Measurements from ENCODE around the gene EXD3. TPM values are rescaled to one million over a fixed set of nuclear protein-coding genes. Genes with fewer than 3 reads are reported as not detected.
A peak's percentile ranks its signal among the peaks of the same experiment; 100 is the strongest.

Gene EXD3
- total RNA-seq, 4 donors from 2014 or later = 13.8 to 25.7 (median 17.7) TPM

DNA sequence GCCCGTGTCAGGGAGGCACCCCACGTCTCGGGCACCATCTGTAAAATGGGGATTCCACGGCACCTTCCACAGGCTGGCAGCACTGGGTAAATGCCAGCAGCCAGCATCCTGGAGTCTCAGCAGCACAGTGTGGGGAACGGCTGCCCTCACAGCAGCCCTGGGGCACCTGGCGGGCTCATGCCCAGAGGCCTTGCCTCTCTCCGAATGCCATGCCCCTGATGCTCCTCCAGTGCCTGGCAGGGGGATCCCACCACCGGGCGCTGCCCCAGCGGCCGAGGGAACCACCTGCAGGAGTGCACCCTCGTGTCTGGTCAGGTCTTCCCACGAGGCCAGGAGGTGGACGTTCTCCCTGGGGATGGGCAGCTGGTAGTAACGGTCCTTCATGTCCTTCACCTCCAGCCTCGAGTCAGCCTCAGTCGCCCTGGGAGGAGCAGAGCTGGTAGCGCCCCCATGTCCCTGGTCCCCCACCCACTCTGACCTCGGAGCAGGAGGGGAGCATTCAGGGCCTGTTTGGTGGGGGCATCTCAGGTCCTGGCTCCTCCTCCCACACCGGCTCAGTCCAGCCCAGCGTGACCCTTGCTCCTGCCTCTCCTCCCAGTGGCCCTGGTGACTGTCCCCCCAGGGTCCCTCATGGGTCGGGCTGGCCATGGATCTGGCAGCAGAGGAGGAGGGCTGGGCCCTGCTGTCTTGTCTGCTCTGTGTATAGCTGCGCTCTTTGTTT is 71.0 kb downstream of the EXD3 start:
- TF ChIP-seq POLR2A (IDR thresholded peaks at IDR 0.05) = no peak
- TF ChIP-seq, protein P1, sequence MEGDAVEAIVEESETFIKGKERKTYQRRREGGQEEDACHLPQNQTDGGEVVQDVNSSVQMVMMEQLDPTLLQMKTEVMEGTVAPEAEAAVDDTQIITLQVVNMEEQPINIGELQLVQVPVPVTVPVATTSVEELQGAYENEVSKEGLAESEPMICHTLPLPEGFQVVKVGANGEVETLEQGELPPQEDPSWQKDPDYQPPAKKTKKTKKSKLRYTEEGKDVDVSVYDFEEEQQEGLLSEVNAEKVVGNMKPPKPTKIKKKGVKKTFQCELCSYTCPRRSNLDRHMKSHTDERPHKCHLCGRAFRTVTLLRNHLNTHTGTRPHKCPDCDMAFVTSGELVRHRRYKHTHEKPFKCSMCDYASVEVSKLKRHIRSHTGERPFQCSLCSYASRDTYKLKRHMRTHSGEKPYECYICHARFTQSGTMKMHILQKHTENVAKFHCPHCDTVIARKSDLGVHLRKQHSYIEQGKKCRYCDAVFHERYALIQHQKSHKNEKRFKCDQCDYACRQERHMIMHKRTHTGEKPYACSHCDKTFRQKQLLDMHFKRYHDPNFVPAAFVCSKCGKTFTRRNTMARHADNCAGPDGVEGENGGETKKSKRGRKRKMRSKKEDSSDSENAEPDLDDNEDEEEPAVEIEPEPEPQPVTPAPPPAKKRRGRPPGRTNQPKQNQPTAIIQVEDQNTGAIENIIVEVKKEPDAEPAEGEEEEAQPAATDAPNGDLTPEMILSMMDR (IDR thresholded peaks at IDR 0.05) = no peak
- H3K4me3 ChIP-seq (ENCODE audit: low read depth, poor library complexity, severe bottlenecking) = no peak overlapping the region
- 82 to 88% methylated on average over 9 to 12 of the region's 23 CpGs for WGBS, 2 donors
- DNase-seq (ENCODE audit: low spot score in 2 of 2) = peak in 1 of 2 donors; percentile 75
- intact Hi-C loops (cut with DNase I; ENCODE audit: low total_unique reads) = loop anchor here (2.0 kb wide), 1 partner anchor 67 kb away; no protein-coding TSS in a partner anchor

DNA sequence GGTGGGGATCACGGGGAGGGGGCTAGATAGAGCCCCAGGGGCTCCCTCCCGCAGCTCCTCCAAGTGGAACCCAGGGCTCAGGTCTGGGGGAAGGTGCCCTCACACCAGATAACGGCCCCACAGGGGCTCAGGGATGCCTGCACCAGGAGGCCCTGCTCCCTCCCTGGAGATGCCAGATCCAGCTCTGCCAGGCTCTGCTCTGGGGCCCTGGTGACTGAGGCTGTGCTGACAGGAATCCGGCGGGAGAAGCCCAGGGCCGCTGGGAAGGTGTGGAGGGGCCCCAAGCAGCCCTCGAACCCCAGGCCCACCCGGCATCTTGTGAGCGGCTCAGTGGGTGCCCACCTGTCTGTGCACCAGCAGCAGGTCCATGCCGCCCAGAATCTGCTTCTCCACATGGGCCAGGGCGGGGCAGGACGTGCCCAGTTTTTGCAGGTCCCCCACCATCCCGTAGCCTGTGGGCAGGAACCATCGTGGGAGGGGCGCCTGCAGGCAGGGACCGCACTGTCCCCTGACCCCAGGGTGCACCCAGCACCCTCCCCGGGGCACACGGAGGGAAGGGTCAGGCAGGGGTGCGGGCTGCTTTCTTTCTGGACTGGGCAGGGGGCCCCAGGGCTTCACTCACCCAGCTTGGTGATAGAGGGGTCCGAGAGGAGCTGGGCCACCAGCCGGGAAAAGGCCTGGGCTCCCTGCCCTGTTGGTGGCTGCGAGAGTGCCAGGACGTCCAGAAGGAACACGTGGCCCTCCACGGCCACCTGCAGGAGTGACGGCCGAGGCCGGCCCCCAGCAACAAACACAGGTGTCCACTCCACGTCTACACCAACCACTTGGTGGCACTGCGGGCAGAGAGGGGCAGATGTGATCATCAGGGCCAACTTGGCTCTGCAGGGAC is 72.0 kb downstream of the EXD3 start:
- H3K4me3 ChIP-seq (ENCODE audit: low read depth, poor library complexity, severe bottlenecking) = no peak overlapping the region
- intact Hi-C loops (cut with DNase I; ENCODE audit: low total_unique reads) = no loop called here
- 92 to 93% methylated on average over 20 to 21 of the region's 30 CpGs for WGBS, 2 donors
- DNase-seq (ENCODE audit: low spot score in 2 of 2) = peak in 1 of 2 donors; percentile 74
- TF ChIP-seq, protein P1 (IDR thresholded peaks at IDR 0.05) = no peak

DNA sequence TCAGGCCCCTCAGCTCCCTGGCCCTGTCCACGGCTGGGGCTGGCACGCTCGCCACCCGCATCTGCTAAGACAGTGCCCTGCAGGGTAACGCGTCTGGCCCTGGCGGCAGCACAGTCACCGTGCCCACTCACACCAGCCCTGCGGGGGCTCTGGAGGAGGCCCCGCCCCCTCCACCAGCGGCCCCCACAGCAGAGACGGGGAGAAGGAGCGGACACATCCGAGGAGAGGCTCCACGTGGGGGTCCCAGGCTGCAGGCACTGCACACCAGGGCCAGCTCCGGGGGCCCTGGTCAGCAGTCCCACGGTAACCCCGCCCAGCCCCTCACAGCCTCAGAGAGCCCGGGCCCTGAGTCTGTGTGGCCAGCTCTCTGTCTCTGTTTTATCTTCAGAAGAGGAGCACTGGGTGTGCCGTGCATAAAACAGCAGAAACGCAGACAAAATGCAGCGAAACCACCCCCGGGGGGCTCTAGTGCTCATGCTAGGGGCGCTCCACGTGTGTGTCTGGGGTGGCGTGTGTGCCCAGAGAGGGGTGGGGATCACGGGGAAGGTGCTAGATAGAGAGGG is 73.4 kb downstream of the EXD3 start:
- 92 to 95% methylated on average over 19 to 24 of the region's 27 CpGs for WGBS, 2 donors
- peak in 1 of 2 donors; percentile 72 for DNase-seq (ENCODE audit: low spot score in 2 of 2)
- intact Hi-C loops (cut with DNase I; ENCODE audit: low total_unique reads) = no loop called here
- TF ChIP-seq, protein P1 (IDR thresholded peaks at IDR 0.05) = no peak
- no peak for TF ChIP-seq POLR2A (IDR thresholded peaks at IDR 0.05)
- no peak overlapping the region for H3K4me3 ChIP-seq (ENCODE audit: low read depth, poor library complexity, severe bottlenecking)

DNA sequence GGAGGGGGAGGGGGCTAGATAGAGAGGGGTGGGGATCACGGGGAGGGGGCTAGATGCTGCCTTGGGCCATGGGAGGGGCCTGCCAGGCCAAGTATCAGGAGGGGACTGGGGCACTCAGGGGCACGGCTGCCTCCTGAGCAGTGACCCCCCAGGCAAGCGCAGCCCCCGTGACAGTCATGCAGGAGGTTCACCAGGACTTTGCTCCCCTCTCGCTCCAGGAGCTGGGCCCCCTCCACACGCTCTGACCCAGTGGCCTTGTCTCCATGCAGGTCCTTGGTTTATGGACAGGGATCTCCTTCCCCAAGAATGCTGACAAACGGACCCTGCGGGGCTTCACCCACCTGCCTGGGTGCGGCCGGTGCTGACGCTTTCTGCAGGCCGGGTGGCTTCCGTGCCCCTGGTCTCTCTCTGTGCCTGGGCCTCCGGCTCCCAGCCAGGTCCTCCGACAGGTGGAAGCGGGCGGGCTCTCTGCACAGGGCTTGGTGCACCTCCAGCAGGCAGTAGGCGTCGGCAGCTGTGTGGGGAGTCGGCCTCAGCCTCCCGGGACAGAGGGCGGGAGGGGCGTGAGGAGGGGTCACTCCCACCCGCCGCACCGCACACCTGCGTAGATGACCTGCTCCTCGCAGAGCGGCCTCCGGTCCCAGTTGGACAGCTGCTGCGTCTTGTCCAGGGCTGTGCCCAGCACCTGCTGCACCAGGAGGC is 74.0 kb downstream of the EXD3 start:
- DNase-seq (ENCODE audit: low spot score in 2 of 2) = peak in 1 of 2 donors; percentile 61
- no peak overlapping the region for H3K4me3 ChIP-seq (ENCODE audit: low read depth, poor library complexity, severe bottlenecking)
- intact Hi-C loops (cut with DNase I; ENCODE audit: low total_unique reads) = no loop called here
- 91 to 94% methylated on average over 11 to 31 of the region's 31 CpGs for WGBS, 2 donors
- no peak for TF ChIP-seq POLR2A (IDR thresholded peaks at IDR 0.05)
- TF ChIP-seq, protein P1 (IDR thresholded peaks at IDR 0.05) = no peak

DNA sequence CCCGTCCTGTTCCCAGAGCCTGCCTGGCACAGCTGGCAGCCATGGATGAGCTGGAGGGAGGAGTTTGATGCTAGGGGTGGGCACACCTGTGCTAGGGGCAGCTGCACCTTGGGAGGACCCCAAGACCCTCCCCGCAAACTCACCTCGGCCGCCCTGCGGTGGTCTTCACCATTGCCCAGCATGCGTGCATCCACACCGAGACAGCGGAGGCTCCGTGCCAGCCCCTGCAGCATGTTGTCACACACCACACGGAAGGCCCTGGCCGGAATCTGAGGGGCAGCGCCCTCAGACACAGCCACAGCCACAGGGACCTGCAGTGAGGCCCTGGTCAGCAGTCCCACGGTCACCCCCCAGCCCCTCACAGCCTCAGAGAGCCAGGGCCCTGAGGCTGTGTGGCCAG is 75.0 kb downstream of the EXD3 start:
- TF ChIP-seq POLR2A (IDR thresholded peaks at IDR 0.05) = no peak
- TF ChIP-seq, protein P1 (IDR thresholded peaks at IDR 0.05) = no peak
- WGBS, 2 donors = 97% methylated on average over 6 to 13 of the region's 13 CpGs
- intact Hi-C loops (cut with DNase I; ENCODE audit: low total_unique reads) = no loop called here
- H3K4me3 ChIP-seq (ENCODE audit: low read depth, poor library complexity, severe bottlenecking) = no peak overlapping the region
- peak in 1 of 2 donors; percentile 63 for DNase-seq (ENCODE audit: low spot score in 2 of 2)
